OCI-LY1 (cell line): ENCODE results near the gene SELENOT.

Experiments used
- H2AFZ ChIP-seq: fragments of 200-600 bp; sonication (generic), shearing (Covaris generic); 2 replicates; pipeline ENCODE4 v1.6.0; 2014; ENCODE audit warnings: antibody characterized with exemption, mild to moderate bottlenecking, low read length
- H3F3A ChIP-seq: fragments of 200-600 bp; sonication (generic), shearing (Covaris generic); 2 replicates; pipeline ENCODE4 v1.6.0; 2014; ENCODE audit warnings: mild to moderate bottlenecking, antibody characterized with exemption, low read length, moderate library complexity; ENCODE audit not compliant: insufficient read depth
- H3K27ac ChIP-seq: fragments of 200-600 bp; sonication (generic); 2 replicates; pipeline ENCODE4 v1.5.1; 2014; ENCODE audit warnings: low read length, mixed run types, mild to moderate bottlenecking, low read depth; ENCODE audit not compliant: poor library complexity, severe bottlenecking
- H3K27me3 ChIP-seq: fragments of 200-600 bp; sonication (generic); 2 replicates; pipeline ENCODE4 v1.6.0; 2014; ENCODE audit warnings: antibody characterized with exemption, mild to moderate bottlenecking, low read length, moderate library complexity; ENCODE audit not compliant: insufficient read depth
- H3K36me3 ChIP-seq: fragments of 200-600 bp; sonication (generic); 2 replicates; pipeline ENCODE4 v1.6.1; 2014; ENCODE audit warnings: mild to moderate bottlenecking, antibody characterized with exemption, low read length, moderate library complexity, mixed read lengths; ENCODE audit not compliant: insufficient read depth
- H3K4me1 ChIP-seq: fragments of 200-600 bp; sonication (generic); 2 replicates; pipeline ENCODE4 v1.5.1; 2014; ENCODE audit warnings: mild to moderate bottlenecking, low read length, moderate library complexity; ENCODE audit not compliant: insufficient read depth, severe bottlenecking
- H3K4me2 ChIP-seq: fragments of 200-600 bp; sonication (generic), shearing (Covaris generic); 2 replicates; pipeline ENCODE4 v1.6.1; 2014; ENCODE audit warnings: low read length
- H3K4me3 ChIP-seq: fragments of 200-600 bp; sonication (generic); 2 replicates; pipeline ENCODE4 v1.5.1; 2014; ENCODE audit warnings: low read length, low read depth, mild to moderate bottlenecking, mixed read lengths; ENCODE audit not compliant: poor library complexity, severe bottlenecking
- H3K79me2 ChIP-seq: fragments of 200-600 bp; shearing (Covaris generic); 2 replicates; pipeline ENCODE4 v1.6.1; 2016; ENCODE audit warnings: mixed run types, low read length, mixed read lengths; ENCODE audit not compliant: insufficient read depth
- H3K9ac ChIP-seq: fragments of 200-600 bp; sonication (generic), shearing (Covaris generic); 2 replicates; pipeline ENCODE4 v1.6.1; 2014; ENCODE audit warnings: mild to moderate bottlenecking, low read length, mixed read lengths
- H3K9me2 ChIP-seq: fragments of 200-600 bp; sonication (generic), shearing (Covaris generic); 2 replicates; pipeline ENCODE4 v1.6.1; 2014; ENCODE audit warnings: low read depth, mild to moderate bottlenecking, low read length, mixed read lengths
- H3K9me3 ChIP-seq: fragments of 200-600 bp; shearing (Covaris generic); 2 replicates; pipeline ENCODE4 v1.6.1; 2014; ENCODE audit warnings: low read length, mixed read lengths
- H4K20me1 ChIP-seq: fragments of 200-600 bp; sonication (generic), shearing (Covaris generic); 2 replicates; pipeline ENCODE4 v1.6.0; 2016; ENCODE audit warnings: mild to moderate bottlenecking, low read length; ENCODE audit not compliant: insufficient read depth
- CTCF ChIP-seq: fragments of 200-600 bp; sonication (generic), shearing (Covaris generic); IDR thresholded peaks from 2 replicates; pipeline ENCODE4 v1.5.1; 2017; ENCODE audit warnings: mild to moderate bottlenecking, antibody characterized with exemption, low read length, moderate library complexity, mixed read lengths
- EZH2 ChIP-seq: fragments of 200-600 bp; sonication (generic), shearing (Covaris generic); IDR thresholded peaks from 2 replicates; pipeline ENCODE4 v1.8.0; 2017; ENCODE audit warnings: borderline replicate concordance, mixed run types, mild to moderate bottlenecking, antibody characterized with exemption, low read length, moderate library complexity, mixed read lengths

The SELENOT gene

GRCh38 chr3:150611666-150612065 is 8.5 kb downstream of the SELENOT start:
- peaks cover 37% of the 10 kb centered on the region for H3K4me1 ChIP-seq
- H3K36me3 ChIP-seq = peaks cover 76% of the 10 kb centered on the region
- H3K9ac ChIP-seq = no peak overlapping the region
- H3F3A ChIP-seq = no peaks in the 10 kb centered on the region
- peaks cover 83% of the 10 kb centered on the region for H3K79me2 ChIP-seq
- no peaks in the 10 kb centered on the region for H4K20me1 ChIP-seq
- H3K27me3 ChIP-seq = no peaks in the 10 kb centered on the region
- H3K27ac ChIP-seq = no peak overlapping the region
- H2AFZ ChIP-seq = no peak overlapping the region
- no peak overlapping the region for H3K4me3 ChIP-seq
- TF ChIP-seq EZH2 (no peak), CTCF (no peak)
- no peaks in the 10 kb centered on the region for H3K9me2 ChIP-seq
- H3K4me2 ChIP-seq = no peak overlapping the region
- peaks cover 4% of the 10 kb centered on the region for H3K9me3 ChIP-seq

- no peak overlapping the region for H3K27ac ChIP-seq
- H3K27me3 ChIP-seq = no peaks in the 10 kb centered on the region
- no peak overlapping the region for H3K9ac ChIP-seq
- no peak overlapping the region for H3K4me3 ChIP-seq
- H4K20me1 ChIP-seq = no peaks in the 10 kb centered on the region
- no peak overlapping the region for H3K4me2 ChIP-seq
- no peaks in the 10 kb centered on the region for H3K9me2 ChIP-seq
- peaks cover 4% of the 10 kb centered on the region for H3K9me3 ChIP-seq
- H2AFZ ChIP-seq = no peak overlapping the region
- TF ChIP-seq EZH2 = no peak
- no peak for TF ChIP-seq CTCF
- H3F3A ChIP-seq = no peaks in the 10 kb centered on the region
- H3K79me2 ChIP-seq = peaks cover 83% of the 10 kb centered on the region
- H3K36me3 ChIP-seq = peaks cover 76% of the 10 kb centered on the region
- H3K4me1 ChIP-seq = peaks cover 29% of the 10 kb centered on the region
Measured at GRCh38 chr3:150612494-150612893, 9.4 kb downstream of the SELENOT start.

- no peak overlapping the region for H3K4me3 ChIP-seq
- H3F3A ChIP-seq = no peaks in the 10 kb centered on the region
- peaks cover 23% of the 10 kb centered on the region for H3K4me1 ChIP-seq
- H2AFZ ChIP-seq = no peak overlapping the region
- H3K36me3 ChIP-seq = peaks cover 76% of the 10 kb centered on the region
- no peak overlapping the region for H3K27ac ChIP-seq
- peaks cover 4% of the 10 kb centered on the region for H3K9me3 ChIP-seq
- no peak for TF ChIP-seq EZH2
- no peak for TF ChIP-seq CTCF
- H3K27me3 ChIP-seq = no peaks in the 10 kb centered on the region
- no peak overlapping the region for H3K4me2 ChIP-seq
- H3K9ac ChIP-seq = no peak overlapping the region
- H3K79me2 ChIP-seq = peaks cover 83% of the 10 kb centered on the region
- no peaks in the 10 kb centered on the region for H4K20me1 ChIP-seq
- no peaks in the 10 kb centered on the region for H3K9me2 ChIP-seq
Measured at GRCh38 chr3:150613034-150613433, 9.9 kb downstream of the SELENOT start.
